ENCODE measurements around the gene MUC6. TPM values are rescaled to one million over a fixed set of nuclear protein-coding genes. Genes with fewer than 3 reads are reported as not detected.

MUC6 gene
- total and polyA plus RNA-seq, 10 of the 15 experiments (the other 5 are each of a cell fraction or from before 2014, with no cell fraction given), result 0.03 TPM; not detected in 8

DNA sequence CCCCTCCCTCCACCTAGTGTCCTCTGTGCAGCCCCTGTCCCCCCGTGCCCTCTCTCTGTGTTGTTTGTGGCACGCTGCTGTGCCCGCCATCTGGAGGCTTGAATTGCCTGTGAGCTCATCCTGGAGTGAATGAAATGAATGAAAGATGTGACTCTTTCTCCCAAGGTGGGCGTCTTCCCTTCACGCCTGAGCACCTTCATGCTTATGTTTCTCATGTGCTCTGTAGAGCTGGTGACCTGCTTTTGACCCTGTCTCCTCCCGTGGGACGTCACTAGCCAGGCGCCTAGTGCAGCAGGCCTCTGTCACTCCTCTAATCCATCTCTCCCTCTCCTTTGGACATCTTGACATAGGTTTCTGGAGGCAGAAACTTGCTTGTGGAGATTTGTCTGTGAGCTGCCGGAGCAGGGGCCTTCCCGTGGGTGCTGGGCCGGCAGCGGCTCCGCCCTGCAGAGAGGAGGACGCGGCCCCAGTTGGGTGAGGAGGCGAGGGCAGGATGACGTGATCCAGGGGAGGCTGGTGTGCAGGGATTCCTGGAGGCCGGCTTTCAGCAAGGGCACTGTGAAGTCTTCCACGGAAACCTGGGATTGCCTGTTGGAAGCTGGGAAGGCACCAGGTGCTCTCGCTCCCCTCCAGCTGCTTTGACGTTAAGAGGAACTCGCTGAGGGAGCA, 40.6 kb downstream of the MUC6 start (continued):
- TF ChIP-seq NR2C2 (IDR thresholded peaks at IDR 0.05; ENCODE audit: borderline replicate concordance, control insufficient read depth, insufficient read length, low read depth), result no peak
- no peak for TF ChIP-seq ASH2L (IDR thresholded peaks at IDR 0.05; ENCODE audit: borderline replicate concordance, low read depth)
- no peak for TF ChIP-seq ETV6 (conservative IDR thresholded peaks at IDR 0.05 in 1 of 2, IDR thresholded peaks at IDR 0.05 in 1 of 2; ENCODE audit: borderline replicate concordance in 1 of 2, low read depth in 1 of 2)
- TF ChIP-seq JUND (IDR thresholded peaks at IDR 0.05; ENCODE audit: low read depth, low read length), result no peak
- TF ChIP-seq, protein P1, sequence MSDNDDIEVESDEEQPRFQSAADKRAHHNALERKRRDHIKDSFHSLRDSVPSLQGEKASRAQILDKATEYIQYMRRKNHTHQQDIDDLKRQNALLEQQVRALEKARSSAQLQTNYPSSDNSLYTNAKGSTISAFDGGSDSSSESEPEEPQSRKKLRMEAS (IDR thresholded peaks at IDR 0.05; ENCODE audit: low read depth, low read length), result no peak
- no peak for TF ChIP-seq SPI1 (IDR thresholded peaks at IDR 0.05; ENCODE audit: borderline replicate concordance, insufficient read depth, low read depth, low read length)
- no peak for TF ChIP-seq ZNF274 (IDR thresholded peaks at IDR 0.05; ENCODE audit: insufficient read depth, insufficient read length)
- TF ChIP-seq, protein P2, sequence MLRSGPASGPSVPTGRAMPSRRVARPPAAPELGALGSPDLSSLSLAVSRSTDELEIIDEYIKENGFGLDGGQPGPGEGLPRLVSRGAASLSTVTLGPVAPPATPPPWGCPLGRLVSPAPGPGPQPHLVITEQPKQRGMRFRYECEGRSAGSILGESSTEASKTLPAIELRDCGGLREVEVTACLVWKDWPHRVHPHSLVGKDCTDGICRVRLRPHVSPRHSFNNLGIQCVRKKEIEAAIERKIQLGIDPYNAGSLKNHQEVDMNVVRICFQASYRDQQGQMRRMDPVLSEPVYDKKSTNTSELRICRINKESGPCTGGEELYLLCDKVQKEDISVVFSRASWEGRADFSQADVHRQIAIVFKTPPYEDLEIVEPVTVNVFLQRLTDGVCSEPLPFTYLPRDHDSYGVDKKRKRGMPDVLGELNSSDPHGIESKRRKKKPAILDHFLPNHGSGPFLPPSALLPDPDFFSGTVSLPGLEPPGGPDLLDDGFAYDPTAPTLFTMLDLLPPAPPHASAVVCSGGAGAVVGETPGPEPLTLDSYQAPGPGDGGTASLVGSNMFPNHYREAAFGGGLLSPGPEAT (IDR thresholded peaks at IDR 0.05; ENCODE audit: low read depth), result no peak
- peak; percentile 69; the same call in 1 of the 2 replicates for TF ChIP-seq TCF12 (IDR thresholded peaks at IDR 0.05; ENCODE audit: low read depth, low read length)
- no peak for TF ChIP-seq RBBP5 (conservative IDR thresholded peaks at IDR 0.05)
- no peak for TF ChIP-seq SREBF1 (IDR thresholded peaks at IDR 0.05; ENCODE audit: low read length)
- TF ChIP-seq CHD1 (IDR thresholded peaks at IDR 0.05; ENCODE audit: low read depth, low read length), result no peak
- peak; percentile 37 for TF ChIP-seq MEF2B (IDR thresholded peaks at IDR 0.05; ENCODE audit: partially characterized antibody, poor library complexity, severe bottlenecking)
- TF ChIP-seq, protein P3, sequence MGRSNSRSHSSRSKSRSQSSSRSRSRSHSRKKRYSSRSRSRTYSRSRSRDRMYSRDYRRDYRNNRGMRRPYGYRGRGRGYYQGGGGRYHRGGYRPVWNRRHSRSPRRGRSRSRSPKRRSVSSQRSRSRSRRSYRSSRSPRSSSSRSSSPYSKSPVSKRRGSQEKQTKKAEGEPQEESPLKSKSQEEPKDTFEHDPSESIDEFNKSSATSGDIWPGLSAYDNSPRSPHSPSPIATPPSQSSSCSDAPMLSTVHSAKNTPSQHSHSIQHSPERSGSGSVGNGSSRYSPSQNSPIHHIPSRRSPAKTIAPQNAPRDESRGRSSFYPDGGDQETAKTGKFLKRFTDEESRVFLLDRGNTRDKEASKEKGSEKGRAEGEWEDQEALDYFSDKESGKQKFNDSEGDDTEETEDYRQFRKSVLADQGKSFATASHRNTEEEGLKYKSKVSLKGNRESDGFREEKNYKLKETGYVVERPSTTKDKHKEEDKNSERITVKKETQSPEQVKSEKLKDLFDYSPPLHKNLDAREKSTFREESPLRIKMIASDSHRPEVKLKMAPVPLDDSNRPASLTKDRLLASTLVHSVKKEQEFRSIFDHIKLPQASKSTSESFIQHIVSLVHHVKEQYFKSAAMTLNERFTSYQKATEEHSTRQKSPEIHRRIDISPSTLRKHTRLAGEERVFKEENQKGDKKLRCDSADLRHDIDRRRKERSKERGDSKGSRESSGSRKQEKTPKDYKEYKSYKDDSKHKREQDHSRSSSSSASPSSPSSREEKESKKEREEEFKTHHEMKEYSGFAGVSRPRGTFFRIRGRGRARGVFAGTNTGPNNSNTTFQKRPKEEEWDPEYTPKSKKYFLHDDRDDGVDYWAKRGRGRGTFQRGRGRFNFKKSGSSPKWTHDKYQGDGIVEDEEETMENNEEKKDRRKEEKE (IDR thresholded peaks at IDR 0.05), result no peak
- TF ChIP-seq MEF2A (IDR thresholded peaks at IDR 0.05; ENCODE audit: insufficient read depth, low read depth, low read length), result no peak
- no peak for TF ChIP-seq GATAD2B (conservative IDR thresholded peaks at IDR 0.05; ENCODE audit: low read depth)
- TF ChIP-seq, protein P4, sequence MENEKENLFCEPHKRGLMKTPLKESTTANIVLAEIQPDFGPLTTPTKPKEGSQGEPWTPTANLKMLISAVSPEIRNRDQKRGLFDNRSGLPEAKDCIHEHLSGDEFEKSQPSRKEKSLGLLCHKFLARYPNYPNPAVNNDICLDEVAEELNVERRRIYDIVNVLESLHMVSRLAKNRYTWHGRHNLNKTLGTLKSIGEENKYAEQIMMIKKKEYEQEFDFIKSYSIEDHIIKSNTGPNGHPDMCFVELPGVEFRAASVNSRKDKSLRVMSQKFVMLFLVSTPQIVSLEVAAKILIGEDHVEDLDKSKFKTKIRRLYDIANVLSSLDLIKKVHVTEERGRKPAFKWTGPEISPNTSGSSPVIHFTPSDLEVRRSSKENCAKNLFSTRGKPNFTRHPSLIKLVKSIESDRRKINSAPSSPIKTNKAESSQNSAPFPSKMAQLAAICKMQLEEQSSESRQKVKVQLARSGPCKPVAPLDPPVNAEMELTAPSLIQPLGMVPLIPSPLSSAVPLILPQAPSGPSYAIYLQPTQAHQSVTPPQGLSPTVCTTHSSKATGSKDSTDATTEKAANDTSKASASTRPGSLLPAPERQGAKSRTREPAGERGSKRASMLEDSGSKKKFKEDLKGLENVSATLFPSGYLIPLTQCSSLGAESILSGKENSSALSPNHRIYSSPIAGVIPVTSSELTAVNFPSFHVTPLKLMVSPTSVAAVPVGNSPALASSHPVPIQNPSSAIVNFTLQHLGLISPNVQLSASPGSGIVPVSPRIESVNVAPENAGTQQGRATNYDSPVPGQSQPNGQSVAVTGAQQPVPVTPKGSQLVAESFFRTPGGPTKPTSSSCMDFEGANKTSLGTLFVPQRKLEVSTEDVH (IDR thresholded peaks at IDR 0.05; ENCODE audit: low read depth, partially characterized antibody), result no peak
- TF ChIP-seq CEBPB (IDR thresholded peaks at IDR 0.05; ENCODE audit: borderline replicate concordance in 1 of 2, low read depth in 2 of 2, low read length in 2 of 2), result no peak
- TF ChIP-seq BHLHE40 (IDR thresholded peaks at IDR 0.05; ENCODE audit: borderline replicate concordance in 1 of 2, low read depth in 2 of 2, low read length in 1 of 2), result peak; percentile 66 to 84; a peak in 3 of 4 replicates
- TF ChIP-seq LARP7 (IDR thresholded peaks at IDR 0.05), result 0 out of 2 replicates have a peak, but pooled peaks have one; percentile 20
- TF ChIP-seq EED (IDR thresholded peaks at IDR 0.05; ENCODE audit: low read depth), result peak; percentile 58; the same call in 1 of the 2 replicates
- TF ChIP-seq HDAC2 (IDR thresholded peaks at IDR 0.05), result no peak
- peak; percentile 43; the same call in 1 of the 2 replicates for TF ChIP-seq HDGF (IDR thresholded peaks at IDR 0.05)
